ENCODE results near the gene CDH20. TPM values are rescaled to one million over a fixed set of nuclear protein-coding genes. Genes with fewer than 3 reads are reported as not detected.

Gene CDH20
- total RNA-seq, 1 experiment from 2014 or later = not detected

- BruUV-seq (replicated peaks) = no TSS peak
- DNase-seq (ENCODE audit: unreplicated experiment) = no peak
- H3K36me3 Mint-ChIP-seq (ENCODE audit: insufficient read depth, unreplicated experiment) = no peaks in the 10 kb centered on the region
- no peak overlapping the region for H3K4me3 Mint-ChIP-seq (ENCODE audit: unreplicated experiment)
- no peaks in the 10 kb centered on the region for H3K4me1 Mint-ChIP-seq (ENCODE audit: insufficient read depth, unreplicated experiment)
- POLR2A ChIA-PET = no interaction called here
- H3K27ac Mint-ChIP-seq (ENCODE audit: low read depth, unreplicated experiment) = no peak overlapping the region
- TF ChIP-seq CTCF (IDR thresholded peaks at IDR 0.05; ENCODE audit: unreplicated experiment) = no peak
- H3K9me3 Mint-ChIP-seq (ENCODE audit: unreplicated experiment) = no peaks in the 10 kb centered on the region
- intact Hi-C loops (cut with micrococcal nuclease) = no loop called here
- H3K27me3 Mint-ChIP-seq (ENCODE audit: insufficient read depth, unreplicated experiment) = no peaks in the 10 kb centered on the region
- CTCF ChIA-PET = interaction anchor here (0.7 kb wide), 1 partner anchor 1169 kb away, joined by 3 read pairs; no protein-coding TSS in a partner anchor
Measured at GRCh38 chr18:61530681-61531080, 197.5 kb downstream of the CDH20 start.

- ChIA-PET POLR2A (no interaction called here), CTCF (interaction anchor here (0.7 kb wide), 1 partner anchor 1168 kb away, joined by 3 read pairs; no protein-coding TSS in a partner anchor)
- Mint-ChIP-seq H3K36me3 (ENCODE audit: insufficient read depth, unreplicated experiment) (no peaks in the 10 kb centered on the region), H3K27me3 (ENCODE audit: insufficient read depth, unreplicated experiment) (no peaks in the 10 kb centered on the region), H3K4me3 (ENCODE audit: unreplicated experiment) (no peak overlapping the region), H3K9me3 (ENCODE audit: unreplicated experiment) (no peaks in the 10 kb centered on the region), H3K27ac (ENCODE audit: low read depth, unreplicated experiment) (no peak overlapping the region), H3K4me1 (ENCODE audit: insufficient read depth, unreplicated experiment) (no peaks in the 10 kb centered on the region)
- no peak for DNase-seq (ENCODE audit: unreplicated experiment)
- intact Hi-C loops (cut with micrococcal nuclease) = no loop called here
- no peak for TF ChIP-seq CTCF (IDR thresholded peaks at IDR 0.05; ENCODE audit: unreplicated experiment)
- no TSS peak for BruUV-seq (replicated peaks)
Measured at GRCh38 chr18:61531182-61531581, 198.0 kb downstream of the CDH20 start.

GRCh38 chr18:61531891-61532290 lies 198.7 kb downstream of the CDH20 start:
- TF ChIP-seq CTCF (IDR thresholded peaks at IDR 0.05; ENCODE audit: unreplicated experiment) = no peak
- H3K4me3 Mint-ChIP-seq (ENCODE audit: unreplicated experiment) = no peak overlapping the region
- BruUV-seq (replicated peaks) = no TSS peak
- ChIA-PET POLR2A (no interaction called here), CTCF (no interaction called here)
- no peaks in the 10 kb centered on the region for H3K36me3 Mint-ChIP-seq (ENCODE audit: insufficient read depth, unreplicated experiment)
- no peaks in the 10 kb centered on the region for H3K27me3 Mint-ChIP-seq (ENCODE audit: insufficient read depth, unreplicated experiment)
- intact Hi-C loops (cut with micrococcal nuclease) = no loop called here
- H3K9me3 Mint-ChIP-seq (ENCODE audit: unreplicated experiment) = no peaks in the 10 kb centered on the region
- no peak for DNase-seq (ENCODE audit: unreplicated experiment)
- no peak overlapping the region for H3K27ac Mint-ChIP-seq (ENCODE audit: low read depth, unreplicated experiment)
- H3K4me1 Mint-ChIP-seq (ENCODE audit: insufficient read depth, unreplicated experiment) = no peaks in the 10 kb centered on the region

GRCh38 chr18:61535401-61535800 lies 202.2 kb downstream of the CDH20 start:
- TF ChIP-seq CTCF (IDR thresholded peaks at IDR 0.05; ENCODE audit: unreplicated experiment) = no peak
- BruUV-seq (replicated peaks) = no TSS peak
- intact Hi-C loops (cut with micrococcal nuclease) = no loop called here

More at GRCh38 chr18:61535401-61535800, 202.2 kb downstream of the CDH20 start:
- ChIA-PET POLR2A (no interaction called here), CTCF (interaction anchor here (1.4 kb wide), 1 partner anchor 214 kb away, joined by 5 read pairs; no protein-coding TSS in a partner anchor)
- H3K27ac Mint-ChIP-seq (ENCODE audit: low read depth, unreplicated experiment) = no peak overlapping the region
- no peaks in the 10 kb centered on the region for H3K27me3 Mint-ChIP-seq (ENCODE audit: insufficient read depth, unreplicated experiment)
- no peak overlapping the region for H3K4me3 Mint-ChIP-seq (ENCODE audit: unreplicated experiment)
- H3K9me3 Mint-ChIP-seq (ENCODE audit: unreplicated experiment) = peaks cover 2% of the 10 kb centered on the region
- no peaks in the 10 kb centered on the region for H3K4me1 Mint-ChIP-seq (ENCODE audit: insufficient read depth, unreplicated experiment)
- H3K36me3 Mint-ChIP-seq (ENCODE audit: insufficient read depth, unreplicated experiment) = no peaks in the 10 kb centered on the region
- DNase-seq (ENCODE audit: unreplicated experiment) = no peak

Data from MCF 10A (cell line).